Measurements from ENCODE around the gene SLC12A9. TPM values are rescaled to one million over a fixed set of nuclear protein-coding genes. Genes with fewer than 3 reads are reported as not detected.

SLC12A9 gene
- total and polyA plus RNA-seq, 11 donors = 4.6 to 23.6 (median 7.0) TPM

GRCh38 chr7:100899432-100899831, 46.9 kb downstream of the SLC12A9 start:
- no peak overlapping the region for H3K4me3 ChIP-seq
- 83 to 95% (median 93%) methylated on average over 5 of the region's 5 CpGs for WGBS, 4 donors

DNA sequence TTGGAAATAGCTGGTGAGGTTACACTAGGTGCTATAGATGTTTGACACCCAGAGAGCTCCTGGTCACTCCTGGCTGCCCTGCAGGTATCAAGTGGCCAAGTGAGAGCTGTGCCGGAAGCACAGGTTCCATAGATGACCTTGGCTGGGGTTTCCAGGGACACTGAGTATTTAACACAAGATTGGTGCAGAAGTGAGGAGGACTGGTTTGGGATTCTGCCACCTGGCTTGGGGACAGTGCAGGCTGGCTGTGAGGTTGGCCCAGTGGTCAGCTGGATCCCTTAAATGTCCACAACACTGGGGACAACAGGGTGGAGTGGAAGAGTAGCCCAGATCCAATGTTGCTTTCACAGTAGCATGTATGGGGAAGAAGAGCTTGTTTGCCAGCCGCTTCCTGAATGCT, 48.5 kb downstream of the SLC12A9 start:
- ATAC-seq (no peak), DNase-seq (peak in 1 of 5 donors; percentile 7)
- H3K36me3 ChIP-seq = no peaks in the 10 kb centered on the region
- H3K4me3 ChIP-seq = no peak overlapping the region
- H3K27me3 ChIP-seq = peaks cover 12 to 62% (median 29%) of the 10 kb centered on the region in 9 donors
- TF ChIP-seq CTCF (IDR thresholded peaks at IDR 0.05) = no peak
- TF ChIP-seq POLR2A (IDR thresholded peaks at IDR 0.05) = no peak
- WGBS, 4 donors = 71 to 86% (median 81%) methylated on average over 2 of the region's 2 CpGs
- peaks cover 0 to 14% (median 7%) of the 10 kb centered on the region in 12 donors for H3K4me1 ChIP-seq
- H3K9me3 ChIP-seq = no peaks in the 10 kb centered on the region
- no peak overlapping the region for H3K27ac ChIP-seq
- intact Hi-C loops (cut with DNase I) = no loop called here

More at GRCh38 chr7:100899432-100899831, 46.9 kb downstream of the SLC12A9 start:
- DNase-seq (peak in 1 of 5 donors; percentile 3), ATAC-seq (no peak)
- Histone ChIP-seq H3K4me1 (peaks cover 2 to 29% (median 16%) of the 10 kb centered on the region in 12 donors), H3K9me3 (no peaks in the 10 kb centered on the region), H3K27me3 (peaks cover 21 to 77% (median 43%) of the 10 kb centered on the region in 9 donors), H3K27ac (no peak overlapping the region), H3K36me3 (no peaks in the 10 kb centered on the region)
- intact Hi-C loops (cut with DNase I) = loop anchor here in 9 of 10 donors (5.0 to 10.0 kb wide), 8 partner anchors 158 to 395 kb away; no protein-coding TSS in a partner anchor
- no peak for TF ChIP-seq POLR2A (IDR thresholded peaks at IDR 0.05)
- TF ChIP-seq CTCF (IDR thresholded peaks at IDR 0.05) = no peak

DNA sequence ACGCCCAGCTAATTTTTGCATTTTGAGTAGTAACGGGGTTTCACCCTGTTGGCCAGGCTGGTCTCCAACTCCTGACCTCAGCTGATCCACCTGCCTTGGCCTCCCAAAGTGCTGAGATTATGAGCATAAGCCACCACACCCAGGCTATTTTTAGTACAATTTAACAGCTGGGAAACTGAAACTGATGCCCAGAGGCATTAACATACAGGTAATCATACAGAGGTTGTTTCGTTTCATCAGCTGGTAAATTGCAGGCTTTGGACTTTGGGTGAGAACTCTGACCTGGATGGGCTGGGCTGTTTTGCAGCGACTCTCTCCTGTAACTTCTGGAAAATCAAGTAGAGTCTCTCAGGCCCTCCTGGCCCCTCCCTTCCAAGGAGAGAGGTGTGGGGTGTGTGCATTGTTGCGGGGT, 49.4 kb downstream of the SLC12A9 start:
- Histone ChIP-seq H3K4me3 (no peak overlapping the region), H3K27ac (no peak overlapping the region), H3K27me3 (peaks cover 8 to 55% (median 21%) of the 10 kb centered on the region in 9 donors), H3K4me1 (peaks cover 0 to 5% (median 0%) of the 10 kb centered on the region in 12 donors), H3K36me3 (no peaks in the 10 kb centered on the region), H3K9me3 (peaks cover 0 to 3% (median 0%) of the 10 kb centered on the region in 12 donors)
- 72 to 82% (median 78%) methylated on average over 5 of the region's 5 CpGs for WGBS, 4 donors
- ATAC-seq = no peak
- TF ChIP-seq CTCF (IDR thresholded peaks at IDR 0.05) (no peak), POLR2A (IDR thresholded peaks at IDR 0.05) (no peak)
- DNase-seq = peak in 1 of 5 donors; percentile 1
- intact Hi-C loops (cut with DNase I) = no loop called here

DNA sequence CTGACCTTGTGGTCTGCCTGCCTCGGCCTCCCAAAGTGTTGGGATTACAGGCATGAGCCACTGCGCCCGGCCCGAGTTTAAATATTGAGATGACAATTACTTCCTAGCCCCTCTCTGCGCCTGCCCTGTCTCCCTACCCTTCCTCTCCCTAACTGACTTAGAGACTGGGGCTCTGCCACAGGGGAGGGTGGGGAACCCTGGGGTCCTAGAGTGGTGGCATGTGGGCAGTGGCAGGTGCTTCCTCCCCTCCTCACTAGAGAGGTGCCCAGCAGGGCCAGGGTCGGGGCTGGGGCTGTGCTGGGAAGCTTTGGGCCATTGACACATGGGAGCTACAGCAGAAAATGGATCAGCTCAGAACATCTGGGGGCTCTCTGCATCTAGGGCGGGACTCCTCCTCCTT, 50.1 kb downstream of the SLC12A9 start:
- Histone ChIP-seq H3K27ac (no peak overlapping the region), H3K36me3 (no peaks in the 10 kb centered on the region), H3K4me3 (no peak overlapping the region), H3K4me1 (no peaks in the 10 kb centered on the region), H3K27me3 (peaks cover 2 to 48% (median 14%) of the 10 kb centered on the region in 9 donors), H3K9me3 (peaks cover 0 to 3% (median 0%) of the 10 kb centered on the region in 12 donors)
- 85 to 91% (median 89%) methylated on average over 7 of the region's 7 CpGs for WGBS, 4 donors
- TF ChIP-seq CTCF (IDR thresholded peaks at IDR 0.05) = no peak
- no peak for TF ChIP-seq POLR2A (IDR thresholded peaks at IDR 0.05)
- intact Hi-C loops (cut with DNase I) = no loop called here
- DNase-seq (no peak), ATAC-seq (no peak)
